Right renal pelvis (tissue), 4 donors: ENCODE results near the gene ACSS1. TPM values are rescaled to one million over a fixed set of nuclear protein-coding genes. Genes with fewer than 3 reads are reported as not detected.

ENCODE experiments used
- DNase-seq, 4 donors: peaks; one replicate each; pipeline ENCODE4 v3.0.0-alpha.2; 2013; ENCODE audit warnings: low read depth in 4 of 4, low spot score in 3 of 4, missing footprints in 1 of 4
- polyA plus RNA-seq, 4 donors: library from polyadenylated mRNA; unstranded; fragments of 120-200 nt; gene quantifications; one replicate each; pipeline ENCODE4 v1.2.1, GENCODE V29; 2013; ENCODE audit not compliant: insufficient read length in 4 of 4

ACSS1 gene
- polyA plus RNA-seq, 4 donors: 31.0 to 36.6 (median 32.0) TPM

DNA sequence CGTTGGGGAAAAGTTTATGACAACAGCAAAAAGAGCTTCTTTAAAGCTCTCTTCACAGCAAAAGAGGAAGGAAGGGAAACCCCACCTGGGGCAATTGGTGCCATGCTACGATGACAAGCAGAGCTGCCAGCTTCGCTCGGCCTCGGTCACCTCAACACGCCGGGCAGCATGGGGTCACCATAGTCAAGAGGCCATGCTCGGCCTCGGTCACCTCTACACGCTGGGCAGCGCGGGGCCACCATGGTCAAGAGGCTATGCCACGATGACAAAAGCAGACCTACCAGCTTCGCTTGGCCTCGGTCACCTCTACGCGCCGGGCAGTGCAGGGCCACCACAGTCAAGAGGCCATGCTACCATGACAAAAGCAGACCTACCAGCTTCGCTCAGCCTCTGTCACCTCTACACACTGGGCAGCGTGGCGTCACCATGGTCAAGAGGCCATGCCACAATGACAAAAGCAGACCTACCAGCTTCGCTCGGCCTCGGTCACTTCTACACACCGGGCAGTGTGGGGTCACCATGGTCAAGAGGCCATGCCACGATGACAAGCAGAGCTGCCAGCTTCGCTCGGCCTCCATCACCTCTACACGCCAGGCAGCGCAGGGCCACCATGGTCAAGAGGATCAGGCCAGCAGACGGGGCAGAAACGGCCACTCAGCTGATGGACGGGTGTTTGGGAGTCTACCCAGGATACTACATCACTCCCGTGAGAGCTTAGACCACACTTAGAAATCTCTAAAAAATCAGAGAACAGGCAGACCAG lies 77.5 kb downstream of the ACSS1 start:
- DNase-seq: no peak

GRCh38 chr20:24979036-24979960 lies 78.6 kb downstream of the ACSS1 start:
- no peak for DNase-seq

GRCh38 chr20:24978513-24978912 lies 79.4 kb downstream of the ACSS1 start:
- DNase-seq: no peak

- no peak for DNase-seq
Observed at GRCh38 chr20:24977797-24978196, 80.1 kb downstream of the ACSS1 start.

GRCh38 chr20:24977336-24977735 lies 80.6 kb downstream of the ACSS1 start:
- no peak for DNase-seq

DNA sequence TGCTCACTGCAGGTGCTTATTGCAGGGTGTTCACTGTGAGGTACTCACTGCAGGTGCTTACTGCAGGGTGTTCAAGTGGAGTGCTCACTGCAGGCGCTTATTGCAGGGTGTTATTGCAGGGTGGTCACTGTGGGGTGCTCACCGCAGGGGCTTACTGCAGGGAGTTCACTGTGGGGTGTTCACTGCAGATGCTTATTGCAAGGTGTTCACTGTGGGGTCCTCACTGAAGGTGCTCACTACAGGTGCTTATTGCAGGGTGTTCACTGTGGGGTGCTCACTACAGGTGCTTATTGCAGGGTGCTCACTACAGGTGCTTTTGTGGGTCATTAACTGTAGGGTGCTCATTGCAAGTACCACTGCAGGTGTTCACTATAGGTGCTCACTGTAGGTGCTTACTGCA lies 85.6 kb downstream of the ACSS1 start:
- DNase-seq: no peak

GRCh38 chr20:24971376-24972101 lies 86.4 kb downstream of the ACSS1 start:
- DNase-seq: no peak

- DNase-seq: no peak
Observed at GRCh38 chr20:24970754-24971153, 87.2 kb downstream of the ACSS1 start.

DNA sequence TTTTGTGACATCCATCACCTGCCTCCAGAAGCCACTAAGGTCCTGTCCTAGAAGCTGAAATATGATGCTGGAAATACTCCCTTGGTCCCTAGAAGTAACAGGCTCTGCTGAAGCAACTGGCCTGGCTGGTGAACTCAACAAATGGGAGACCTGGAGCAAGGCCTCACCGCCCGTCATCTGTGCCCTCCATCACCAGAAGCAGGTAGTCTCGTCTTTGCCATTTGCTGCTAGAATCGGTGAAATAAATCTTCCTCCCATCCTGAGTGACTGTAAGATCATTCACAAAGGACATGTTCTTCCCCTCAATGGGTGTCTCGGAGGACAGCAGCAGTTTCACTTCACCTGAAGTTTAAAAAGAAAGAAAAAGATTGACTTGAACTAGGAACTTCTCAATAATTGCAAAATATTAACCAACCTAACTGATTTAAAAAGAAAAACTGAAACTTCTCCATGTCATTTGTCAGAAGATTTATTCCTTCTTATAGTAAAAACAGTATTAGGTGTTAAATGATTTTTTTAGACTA lies 87.8 kb downstream of the ACSS1 start:
- no peak for DNase-seq

GRCh38 chr20:24969186-24970029 lies 88.5 kb downstream of the ACSS1 start:
- no peak for DNase-seq

DNA sequence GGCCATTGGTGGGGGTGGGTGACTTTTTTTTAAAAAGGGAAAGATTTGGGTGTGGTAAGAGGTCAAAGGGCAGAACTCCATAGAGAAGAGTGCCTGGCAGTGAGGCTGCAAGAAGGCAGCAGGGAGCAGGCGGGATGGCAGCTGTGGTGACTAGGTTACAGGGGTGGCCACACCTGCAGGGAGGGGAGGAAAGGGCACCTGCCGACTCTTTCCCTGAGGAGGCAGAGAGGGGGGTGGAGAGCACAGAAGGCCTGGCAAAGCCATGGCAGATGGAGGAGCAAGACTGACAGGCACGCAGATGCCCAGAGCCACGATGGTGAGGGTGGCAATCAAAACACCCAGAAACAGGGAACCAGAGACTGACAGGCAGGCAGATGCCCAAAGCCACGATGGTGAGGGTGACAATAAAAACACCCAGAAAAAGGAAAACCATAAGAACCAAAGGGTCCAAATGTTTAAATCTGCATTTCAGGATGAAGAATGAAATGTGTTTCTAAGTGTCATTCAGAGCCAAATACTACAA lies 89.6 kb downstream of the ACSS1 start:
- no peak for DNase-seq

- DNase-seq: no peak
Observed at GRCh38 chr20:24966317-24967012, 91.5 kb downstream of the ACSS1 start.

- DNase-seq: no peak
Observed at GRCh38 chr20:24965065-24965919, 92.6 kb downstream of the ACSS1 start.

DNA sequence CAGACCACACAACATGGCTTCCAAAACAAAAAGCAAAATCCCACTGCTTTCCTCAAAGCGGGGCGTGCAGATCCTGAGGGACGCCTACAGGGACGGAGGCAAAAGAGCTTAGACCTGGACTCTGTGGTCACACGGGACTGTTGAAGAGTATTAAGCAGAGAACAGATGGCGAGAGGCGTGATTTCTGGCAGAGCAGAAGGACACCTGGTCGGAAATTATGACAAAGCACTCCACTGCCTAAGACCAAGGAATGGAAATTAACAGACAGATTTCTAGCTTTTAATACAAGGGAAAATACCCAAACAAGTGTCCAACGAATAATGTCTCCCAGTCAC lies 93.5 kb downstream of the ACSS1 start:
- DNase-seq: no peak

DNA sequence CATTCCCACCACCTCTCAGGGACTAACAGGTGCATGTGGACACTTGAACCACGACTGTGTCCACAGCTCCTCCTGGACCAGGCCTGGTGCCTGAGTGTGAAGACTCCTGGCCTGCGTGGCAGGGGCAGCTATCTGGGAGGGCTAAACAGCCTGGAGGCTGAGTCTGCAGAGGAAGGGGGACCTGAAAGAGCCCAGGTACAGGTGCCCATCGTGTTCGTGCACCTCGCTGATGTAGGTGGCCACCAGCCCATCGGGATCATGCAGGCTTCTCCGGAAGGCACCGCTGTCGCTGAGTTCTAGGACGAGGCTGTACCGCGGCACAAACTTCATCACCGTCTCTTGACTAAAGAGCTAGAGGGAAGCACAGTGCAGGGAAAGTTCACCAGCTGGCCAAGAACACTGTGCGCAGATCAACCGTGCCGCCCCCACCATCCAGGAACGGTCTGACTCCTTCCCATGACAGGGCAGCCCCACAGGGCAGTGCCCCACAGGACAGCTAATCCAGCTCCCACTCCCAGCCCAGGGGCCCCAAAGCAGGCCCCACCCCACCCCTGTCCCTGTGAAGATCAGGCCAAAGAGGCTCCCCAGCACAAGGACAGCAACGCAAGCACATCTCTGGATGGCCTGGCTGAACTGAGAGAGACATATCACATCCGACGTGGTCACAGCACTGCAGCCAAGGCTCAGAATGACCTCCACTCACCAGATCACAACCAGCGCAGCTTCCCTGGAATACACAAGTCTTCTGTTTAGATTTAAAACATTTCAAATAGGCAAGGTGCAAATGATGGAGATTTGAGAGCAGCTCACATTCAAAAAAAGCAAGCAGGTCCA lies 94.0 kb downstream of the ACSS1 start:
- no peak for DNase-seq

DNA sequence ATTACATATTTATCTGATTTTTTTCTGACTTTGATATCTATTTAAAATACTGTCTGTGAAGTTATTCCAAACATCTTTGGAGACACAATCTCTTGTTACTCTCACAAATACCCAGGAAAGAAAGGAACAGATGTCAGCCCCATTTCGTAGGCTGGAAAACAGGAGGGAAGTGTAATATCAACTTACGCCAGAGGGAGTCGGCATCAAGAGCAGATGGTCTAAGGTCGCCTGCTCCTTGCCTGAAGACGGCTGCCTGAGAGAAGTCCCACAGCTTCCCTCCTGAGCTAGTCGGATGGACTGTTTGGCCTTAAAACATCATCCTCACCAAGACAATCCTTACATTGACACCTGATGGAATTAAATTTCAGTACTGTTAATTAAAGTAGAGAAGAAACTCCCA lies 95.4 kb downstream of the ACSS1 start:
- DNase-seq: no peak

GRCh38 chr20:24962182-24962492 lies 95.8 kb downstream of the ACSS1 start:
- DNase-seq: no peak
